HepG2 (cell line): ENCODE data around the gene FKBP8. TPM values are rescaled to one million over a fixed set of nuclear protein-coding genes. Genes with fewer than 3 reads are reported as not detected.

Experiments used
- BATF2 ChIP-seq: sonication (generic); formaldehyde crosslinking; IDR thresholded peaks from 2 replicates; pipeline ENCODE4 v1.8.0; 2022; ENCODE audit warnings: mild to moderate bottlenecking, missing genetic modification reagents, moderate library complexity
- GTF2F1 ChIP-seq: fragments of 150-350 bp; IDR thresholded peaks from 2 replicates; pipeline ENCODE4 v1.6.1; 2014; ENCODE audit warnings: low read length
- KDM1A ChIP-seq: IDR thresholded peaks from 2 replicates; pipeline ENCODE4 v1.6.1; 2016; ENCODE audit warnings: missing compliant biosample characterization
- KDM6A ChIP-seq: IDR thresholded peaks from 2 replicates; pipeline ENCODE4 v1.6.1; 2016; ENCODE audit warnings: low read depth
- KMT2A ChIP-seq: sonication (generic); formaldehyde crosslinking; IDR thresholded peaks from 2 replicates; pipeline ENCODE4 v1.4.0; 2020; ENCODE audit warnings: missing genetic modification reagents
- POLR2A ChIP-seq, 2 experiments: IDR thresholded peaks; 2 replicates each; pipeline ENCODE4 v1.6.1; 2011; ENCODE audit warnings: low read depth in 2 of 2, low read length in 2 of 2, mild to moderate bottlenecking in 1 of 2, moderate library complexity in 1 of 2; ENCODE audit not compliant: insufficient read depth in 1 of 2
- SOX13 ChIP-seq, 3 experiments: fragments of 450-650 bp in 1 of 3; sonication (generic) in 1 of 3; formaldehyde crosslinking in 1 of 3; IDR thresholded peaks in 2 of 3; conservative IDR thresholded peaks in 1 of 3; 2 replicates each; pipeline versions ENCODE4 v1.5.0 to v1.6.1; 2016 to 2020; ENCODE audit warnings: antibody characterized with exemption in 1 of 3, mild to moderate bottlenecking in 1 of 3, missing compliant biosample characterization in 1 of 3, missing genetic modification reagents in 1 of 3, moderate library complexity in 1 of 3
- SRY ChIP-seq: sonication (generic); formaldehyde crosslinking; IDR thresholded peaks from 2 replicates; pipeline ENCODE4 v1.8.0; 2022; ENCODE audit warnings: mild to moderate bottlenecking, missing genetic modification reagents
- STAT5B ChIP-seq: sonication (generic); formaldehyde crosslinking; IDR thresholded peaks from 2 replicates; pipeline ENCODE4 v1.4.0; 2020; ENCODE audit warnings: missing genetic modification reagents
- TERF1 ChIP-seq: sonication (generic); formaldehyde crosslinking; IDR thresholded peaks from 2 replicates; pipeline ENCODE4 v1.8.0; 2022; ENCODE audit warnings: mild to moderate bottlenecking, missing genetic modification reagents, moderate library complexity
- TFDP1 ChIP-seq: IDR thresholded peaks from 2 replicates; pipeline ENCODE4 v1.6.1; 2016; ENCODE audit warnings: missing compliant biosample characterization, missing genetic modification reagents, borderline replicate concordance
- TOPORS ChIP-seq: sonication (generic); formaldehyde crosslinking; IDR thresholded peaks from 2 replicates; pipeline ENCODE4 v1.8.0; 2023; ENCODE audit warnings: mild to moderate bottlenecking, missing genetic modification reagents
- YEATS2 ChIP-seq: sonication (generic); formaldehyde crosslinking; IDR thresholded peaks from 2 replicates; pipeline ENCODE4 v1.4.0; 2020; ENCODE audit warnings: missing genetic modification reagents, borderline replicate concordance
- ZNF180 ChIP-seq: sonication (generic); formaldehyde crosslinking; IDR thresholded peaks from 2 replicates; pipeline ENCODE4 v1.4.0; 2020; ENCODE audit warnings: low read depth, missing genetic modification reagents, borderline replicate concordance
- ZNF232 ChIP-seq: sonication (generic); formaldehyde crosslinking; IDR thresholded peaks from 2 replicates; pipeline ENCODE4 v1.4.0; 2020; ENCODE audit warnings: missing genetic modification reagents, borderline replicate concordance
- ZNF556 ChIP-seq: sonication (generic); formaldehyde crosslinking; IDR thresholded peaks from 2 replicates; pipeline ENCODE4 v1.4.0; 2020; ENCODE audit warnings: mild to moderate bottlenecking, missing genetic modification reagents, borderline replicate concordance
- ZNF605 ChIP-seq: sonication (generic); formaldehyde crosslinking; IDR thresholded peaks from 2 replicates; pipeline ENCODE4 v1.8.0; 2022; ENCODE audit warnings: mild to moderate bottlenecking, missing genetic modification reagents
- ZNF607 ChIP-seq: sonication (generic); formaldehyde crosslinking; IDR thresholded peaks from 2 replicates; pipeline ENCODE4 v1.5.1; 2020; ENCODE audit warnings: missing genetic modification reagents, mild to moderate bottlenecking, borderline replicate concordance
- ZSCAN5A ChIP-seq: sonication (generic); formaldehyde crosslinking; IDR thresholded peaks from 2 replicates; pipeline ENCODE4 v1.8.0; 2022; ENCODE audit warnings: mild to moderate bottlenecking, missing genetic modification reagents, borderline replicate concordance
- ZZZ3 ChIP-seq: sonication (generic); formaldehyde crosslinking; IDR thresholded peaks from 2 replicates; pipeline ENCODE4 v1.4.0; 2020; ENCODE audit warnings: missing genetic modification reagents, mild to moderate bottlenecking, borderline replicate concordance
- polyA plus RNA-seq, 8 experiments: library from polyadenylated mRNA; depleted of rRNA in 3 of 8; stranded (reverse) in 7 of 8; unstranded in 1 of 8; fragments of >200 nt; fragmentation: Illumina TruSeq in 4 of 8; extraction: Trizol in 4 of 8; gene quantifications; 2 replicates each; pipeline versions ENCODE4 v1.2.1 to v1.2.3, GENCODE V29; 2011 to 2016; ENCODE audit warnings: low read depth in 4 of 8, missing spikeins in 1 of 8, mixed read lengths in 1 of 8; ENCODE audit not compliant: insufficient read depth in 1 of 8
- total RNA-seq, 5 experiments: library from RNA; depleted of rRNA; stranded (reverse); fragments of >200 nt; fragmentation: Illumina TruSeq; extraction: Trizol; gene quantifications; 2 replicates each; pipeline ENCODE4 v1.2.3, GENCODE V29; 2016; ENCODE audit warnings: low read depth in 1 of 5
- TF ChIP-seq, protein P1 (sequence below): sonication (generic); formaldehyde crosslinking; IDR thresholded peaks from 2 replicates; pipeline ENCODE4 v1.5.1; 2020; ENCODE audit warnings: missing genetic modification reagents, mild to moderate bottlenecking, borderline replicate concordance

The FKBP8 gene
- total and polyA plus RNA-seq, 2 of the 13 experiments (the other 11 are each of a cell fraction or from before 2014, with no cell fraction given), result 81.7 to 93.9 TPM

DNA sequence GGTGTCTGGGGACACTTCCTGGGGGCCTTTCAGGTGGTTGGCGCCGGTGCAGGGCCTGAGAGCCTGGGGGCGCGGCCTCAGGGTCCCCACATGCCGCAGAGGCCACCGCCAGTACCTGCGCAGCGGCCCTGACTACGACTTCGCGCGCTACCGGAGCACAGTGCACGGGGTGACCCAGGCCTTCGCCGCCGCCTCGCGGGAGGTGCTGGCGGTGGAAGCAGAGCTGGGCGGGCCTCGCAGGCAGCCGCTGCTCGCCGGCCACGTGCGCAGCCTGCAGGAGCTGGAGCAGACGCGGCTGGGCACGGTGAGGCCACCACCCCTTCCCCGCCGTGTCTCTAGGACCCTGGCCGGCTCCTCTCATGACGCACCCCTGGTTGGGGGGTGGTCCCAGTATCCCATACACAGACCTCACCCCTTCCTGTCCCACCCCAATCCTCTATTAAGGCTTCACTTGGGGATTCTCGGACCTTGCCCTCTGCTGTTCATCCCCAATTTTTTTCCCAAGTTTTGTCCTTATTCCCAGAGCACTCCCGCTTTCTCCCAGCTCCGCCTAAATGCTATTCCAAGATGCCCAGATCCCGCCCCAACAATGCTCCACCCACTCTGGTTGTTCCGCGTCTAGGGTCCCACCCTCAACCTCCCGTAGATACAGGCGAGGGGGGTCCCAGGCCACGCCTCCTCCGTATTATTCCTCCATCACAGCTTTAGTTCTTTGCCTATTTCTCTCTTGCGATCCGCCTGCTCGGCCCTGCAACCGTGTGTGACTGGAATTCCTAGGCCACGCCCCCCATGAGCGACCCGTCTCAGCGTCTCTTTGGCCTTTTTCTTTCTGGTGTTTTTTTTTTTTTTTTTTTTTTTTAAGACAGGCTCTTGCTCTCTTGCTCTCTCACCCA, 46.3 kb upstream of the FKBP8 start (continued):
- TF ChIP-seq SOX13 (IDR thresholded peaks at IDR 0.05) (no peak), SOX13 (CRISPR knock-in tag; conservative IDR thresholded peaks at IDR 0.05 in 1 of 2, IDR thresholded peaks at IDR 0.05 in 1 of 2) (peak in 1 of 2 experiments; percentile 28; a peak in 1 of 4 replicates), ZSCAN5A (0 out of 2 replicates have a peak, but pooled peaks have one; percentile 46), ZNF180 (CRISPR knock-in tag) (peak; percentile 88; the same call in 1 of the 2 replicates), ZNF556 (CRISPR knock-in tag) (no peak; the same call in 1 of the 2 replicates), KMT2A (CRISPR knock-in tag) (peak; percentile 48; the same call in 1 of the 2 replicates), ZZZ3 (CRISPR knock-in tag) (peak; percentile 86; the same call in 1 of the 2 replicates), SRY (CRISPR knock-in tag) (peak; percentile 80), YEATS2 (CRISPR knock-in tag) (no peak; the same call in 1 of the 2 replicates), BATF2 (no peak), ZNF605 (CRISPR knock-in tag) (peak; percentile 92), TERF1 (CRISPR knock-in tag) (peak; percentile 98), KDM6A (CRISPR knock-in tag) (no peak), STAT5B (no peak), TFDP1 (CRISPR knock-in tag) (peak; percentile 97), POLR2A (IDR thresholded peaks at IDR 0.05; ENCODE audit: insufficient read depth in 1 of 2, low read depth in 2 of 2, low read length in 2 of 2) (no peak), GTF2F1 (no peak), ZNF232 (CRISPR knock-in tag) (peak; percentile 95), KDM1A (CRISPR knock-in tag) (no peak), ZNF607 (CRISPR knock-in tag) (peak; percentile 94), TOPORS (CRISPR knock-in tag) (no peak)
- TF ChIP-seq, protein P1, sequence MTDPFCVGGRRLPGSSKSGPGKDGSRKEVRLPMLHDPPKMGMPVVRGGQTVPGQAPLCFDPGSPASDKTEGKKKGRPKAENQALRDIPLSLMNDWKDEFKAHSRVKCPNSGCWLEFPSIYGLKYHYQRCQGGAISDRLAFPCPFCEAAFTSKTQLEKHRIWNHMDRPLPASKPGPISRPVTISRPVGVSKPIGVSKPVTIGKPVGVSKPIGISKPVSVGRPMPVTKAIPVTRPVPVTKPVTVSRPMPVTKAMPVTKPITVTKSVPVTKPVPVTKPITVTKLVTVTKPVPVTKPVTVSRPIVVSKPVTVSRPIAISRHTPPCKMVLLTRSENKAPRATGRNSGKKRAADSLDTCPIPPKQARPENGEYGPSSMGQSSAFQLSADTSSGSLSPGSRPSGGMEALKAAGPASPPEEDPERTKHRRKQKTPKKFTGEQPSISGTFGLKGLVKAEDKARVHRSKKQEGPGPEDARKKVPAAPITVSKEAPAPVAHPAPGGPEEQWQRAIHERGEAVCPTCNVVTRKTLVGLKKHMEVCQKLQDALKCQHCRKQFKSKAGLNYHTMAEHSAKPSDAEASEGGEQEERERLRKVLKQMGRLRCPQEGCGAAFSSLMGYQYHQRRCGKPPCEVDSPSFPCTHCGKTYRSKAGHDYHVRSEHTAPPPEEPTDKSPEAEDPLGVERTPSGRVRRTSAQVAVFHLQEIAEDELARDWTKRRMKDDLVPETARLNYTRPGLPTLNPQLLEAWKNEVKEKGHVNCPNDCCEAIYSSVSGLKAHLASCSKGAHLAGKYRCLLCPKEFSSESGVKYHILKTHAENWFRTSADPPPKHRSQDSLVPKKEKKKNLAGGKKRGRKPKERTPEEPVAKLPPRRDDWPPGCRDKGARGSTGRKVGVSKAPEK, result 0 out of 2 replicates have a peak, but pooled peaks have one; percentile 5
